H9 (cell line): Measurements from ENCODE around the gene CCNT2. TPM values are rescaled to one million over a fixed set of nuclear protein-coding genes. Genes with fewer than 3 reads are reported as not detected.

Experiments used
- DNase-seq: peaks from one replicate; pipeline ENCODE4 v3.0.0-alpha.2; 2017
- H2AFZ ChIP-seq: one replicate; pipeline ENCODE4 v1.6.1; 2013; ENCODE audit warnings: mild to moderate bottlenecking, low read length, control low read depth, moderate library complexity
- H2AK5ac ChIP-seq: 2 replicates; pipeline ENCODE4 v1.6.1; 2013; ENCODE audit warnings: low read length, control low read depth, mixed read lengths; ENCODE audit not compliant: insufficient read length
- H2BK120ac ChIP-seq: one replicate; pipeline ENCODE4 v1.6.1; 2013; ENCODE audit warnings: low read depth, mild to moderate bottlenecking, low read length, control low read depth, inconsistent platforms; ENCODE audit not compliant: poor library complexity, severe bottlenecking
- H2BK12ac ChIP-seq: 2 replicates; pipeline ENCODE4 v1.6.1; 2013; ENCODE audit warnings: low read length, control low read depth, mixed read lengths, low read depth; ENCODE audit not compliant: insufficient read length
- H2BK15ac ChIP-seq: 2 replicates; pipeline ENCODE4 v1.6.1; 2013; ENCODE audit warnings: low read depth, low read length, control low read depth
- H2BK20ac ChIP-seq: one replicate; pipeline ENCODE4 v1.6.1; 2013; ENCODE audit warnings: low read depth, mild to moderate bottlenecking, low read length, control low read depth, inconsistent platforms; ENCODE audit not compliant: poor library complexity, severe bottlenecking
- H2BK5ac ChIP-seq: 2 replicates; pipeline ENCODE4 v1.6.1; 2013; ENCODE audit warnings: low read length, control low read depth, mixed read lengths; ENCODE audit not compliant: insufficient read length
- H3K14ac ChIP-seq: 2 replicates; pipeline ENCODE4 v1.6.1; 2013; ENCODE audit warnings: low read length, control low read depth; ENCODE audit not compliant: insufficient read depth
- H3K18ac ChIP-seq: 2 replicates; pipeline ENCODE4 v1.6.1; 2013; ENCODE audit warnings: low read depth, mild to moderate bottlenecking, mixed read lengths, low read length, control low read depth; ENCODE audit not compliant: insufficient read length
- H3K23ac ChIP-seq: 2 replicates; pipeline ENCODE4 v1.6.1; 2013; ENCODE audit warnings: low read length, control low read depth, mixed read lengths, low read depth; ENCODE audit not compliant: insufficient read length
- H3K23me2 ChIP-seq: 2 replicates; pipeline ENCODE4 v1.6.1; 2013; ENCODE audit warnings: low read depth, mild to moderate bottlenecking, mixed read lengths, low read length, control low read depth; ENCODE audit not compliant: insufficient read length, poor library complexity, severe bottlenecking
- H3K27ac ChIP-seq: 2 replicates; pipeline ENCODE4 v1.5.1; 2013; ENCODE audit warnings: low read length, control low read depth, mixed read lengths, low read depth; ENCODE audit not compliant: insufficient read length
- H3K27me3 ChIP-seq: 2 replicates; pipeline ENCODE4 v1.6.1; 2013; ENCODE audit warnings: low read length, control low read depth, inconsistent platforms; ENCODE audit not compliant: insufficient read depth
- H3K4ac ChIP-seq: 2 replicates; pipeline ENCODE4 v1.6.1; 2013; ENCODE audit warnings: low read depth, mild to moderate bottlenecking, control low read depth, inconsistent platforms, low read length, moderate library complexity
- H3K4me1 ChIP-seq: 2 replicates; pipeline ENCODE4 v1.6.1; 2013; ENCODE audit warnings: low read length, control low read depth, inconsistent platforms; ENCODE audit not compliant: insufficient read depth
- H3K4me2 ChIP-seq: 2 replicates; pipeline ENCODE4 v1.6.1; 2013; ENCODE audit warnings: low read length, control low read depth, mixed read lengths; ENCODE audit not compliant: insufficient read length, insufficient read depth
- H3K56ac ChIP-seq: 2 replicates; pipeline ENCODE4 v1.6.1; 2013; ENCODE audit warnings: low read depth, mild to moderate bottlenecking, mixed read lengths, low read length, control low read depth; ENCODE audit not compliant: insufficient read length
- H3K79me1 ChIP-seq: 2 replicates; pipeline ENCODE4 v1.6.1; 2013; ENCODE audit warnings: low read depth, mild to moderate bottlenecking, moderate library complexity, low read length, control low read depth, inconsistent platforms; ENCODE audit not compliant: insufficient read depth, poor library complexity, severe bottlenecking
- H3K79me2 ChIP-seq: 2 replicates; pipeline ENCODE4 v1.6.1; 2013; ENCODE audit warnings: low read length, control low read depth, inconsistent platforms; ENCODE audit not compliant: insufficient read depth
- H3K9ac ChIP-seq: 2 replicates; pipeline ENCODE4 v1.6.1; 2013; ENCODE audit warnings: low read length, control low read depth, mixed read lengths; ENCODE audit not compliant: insufficient read length; ENCODE audit errors: extremely low read depth
- H3K9me3 ChIP-seq: one replicate; pipeline ENCODE4 v1.6.1; 2013; ENCODE audit warnings: low read depth, low read length, inconsistent platforms; ENCODE audit not compliant: control insufficient read depth
- H3T11ph ChIP-seq: one replicate; pipeline ENCODE4 v1.6.1; 2013; ENCODE audit warnings: mild to moderate bottlenecking, low read length, control low read depth, inconsistent platforms
- H4K20me1 ChIP-seq: one replicate; pipeline ENCODE4 v1.6.1; 2013; ENCODE audit not compliant: control insufficient read depth, insufficient read length, insufficient read depth
- H4K5ac ChIP-seq: 2 replicates; pipeline ENCODE4 v1.6.1; 2013; ENCODE audit warnings: low read depth, mild to moderate bottlenecking, mixed read lengths, low read length, control low read depth; ENCODE audit not compliant: insufficient read length
- H4K8ac ChIP-seq: replicated peaks from 2 replicates; pipeline ENCODE4 v1.6.1; 2013; ENCODE audit warnings: low read length, control low read depth, mixed read lengths, low read depth; ENCODE audit not compliant: insufficient read length
- H4K91ac ChIP-seq: 2 replicates; pipeline ENCODE4 v1.6.1; 2013; ENCODE audit warnings: low read depth, mild to moderate bottlenecking, moderate library complexity, mixed read lengths, low read length, control low read depth; ENCODE audit not compliant: insufficient read length
- H3K27ac Mint-ChIP-seq, 3 experiments: 2 replicates in 2 of 3; 3 replicates in 1 of 3; pipeline ENCODE4 v1.8.0; 2020 to 2021; ENCODE audit warnings: mixed read lengths in 3 of 3, mild to moderate bottlenecking in 1 of 3, moderate library complexity in 1 of 3
- H3K27me3 Mint-ChIP-seq: 2 replicates; pipeline ENCODE4 v1.8.0; 2021; ENCODE audit warnings: low read depth, mild to moderate bottlenecking, moderate library complexity, mixed read lengths
- H3K36me3 Mint-ChIP-seq, 3 experiments: 2 replicates in 2 of 3; 3 replicates in 1 of 3; pipeline ENCODE4 v1.8.0; 2020 to 2021; ENCODE audit warnings: low read depth in 3 of 3, mixed read lengths in 3 of 3; ENCODE audit not compliant: insufficient read depth in 1 of 3
- H3K4me1 Mint-ChIP-seq, 2 experiments: 2 replicates each; pipeline ENCODE4 v1.8.0; 2020; ENCODE audit warnings: mixed read lengths in 2 of 2
- H3K4me3 Mint-ChIP-seq, 2 experiments: 2 replicates in 1 of 2; 3 replicates in 1 of 2; pipeline ENCODE4 v1.8.0; 2020 to 2021; ENCODE audit warnings: mild to moderate bottlenecking in 2 of 2, mixed read lengths in 2 of 2, moderate library complexity in 1 of 2
- H3K9me3 Mint-ChIP-seq, 2 experiments: 2 replicates in 1 of 2; 3 replicates in 1 of 2; pipeline ENCODE4 v1.8.0; 2020; ENCODE audit warnings: mild to moderate bottlenecking in 2 of 2, mixed read lengths in 2 of 2, moderate library complexity in 1 of 2
- CTCF ChIP-seq: fragments of 200-600 bp; sonication (generic); conservative IDR thresholded peaks from 3 replicates; pipeline ENCODE4 v1.8.0; 2021; ENCODE audit warnings: antibody characterized with exemption, mild to moderate bottlenecking
- WGBS: extraction: QIAGEN DNeasy Blood & Tissue Kit; methylation state at CpG from one replicate; pipeline ENCODE4 v1.1.7; 2013; ENCODE audit warnings: missing lambda C conversion rate, low lambda C conversion rate, mixed read lengths; ENCODE audit not compliant: insufficient read length; ENCODE audit errors: extremely low coverage; 5-methylcytosine and 5-hydroxymethylcytosine counted together
- total RNA-seq: library from RNA; stranded (reverse); gene quantifications from 2 replicates; pipeline ENCODE4 v1.2.1, GENCODE V29; 2021

CCNT2 gene
- total RNA-seq, 1 experiment from 2014 or later, result 42.0 TPM

- Histone ChIP-seq H3K56ac (no peak overlapping the region), H4K91ac (no peak overlapping the region), H3K4ac (no peak overlapping the region), H3T11ph (no peak overlapping the region), H3K27ac (no peak overlapping the region), H4K5ac (no peak overlapping the region), H2AFZ (no peak overlapping the region), H3K79me1 (no peaks in the 10 kb centered on the region), H3K23ac (no peak overlapping the region), H2BK5ac (no peak overlapping the region), H2BK15ac (no peak overlapping the region), H2AK5ac (no peak overlapping the region), H2BK12ac (no peak overlapping the region), H3K4me2 (no peak overlapping the region), H4K8ac (no peak overlapping the region), H3K23me2 (no peaks in the 10 kb centered on the region), H3K18ac (no peak overlapping the region), H3K9me3 (no peaks in the 10 kb centered on the region), H3K27me3 (no peaks in the 10 kb centered on the region), H3K14ac (no peak overlapping the region), H2BK120ac (no peak overlapping the region), H3K79me2 (no peaks in the 10 kb centered on the region), H3K4me1 (no peaks in the 10 kb centered on the region), H3K9ac (no peak overlapping the region), H4K20me1 (no peaks in the 10 kb centered on the region), H2BK20ac (no peak overlapping the region)
- TF ChIP-seq CTCF, result no peak
- H3K4me3 Mint-ChIP-seq, result no peak overlapping the region
- no peak overlapping the region for H3K27ac Mint-ChIP-seq
- H3K9me3 Mint-ChIP-seq, result peaks cover 37 to 48% of the 10 kb centered on the region in 2 experiments
- DNase-seq, result no peak
- H3K4me1 Mint-ChIP-seq, result no peaks in the 10 kb centered on the region
- no CpG with 5 or more reads among the region's 2 CpGs for WGBS
- peaks cover 1% of the 10 kb centered on the region; the same call in 1 of the 2 replicates for H3K27me3 Mint-ChIP-seq
- H3K36me3 Mint-ChIP-seq, result peaks cover 13 to 17% (median 15%) of the 10 kb centered on the region in 3 experiments
Measured at GRCh38 chr2:134973241-134974138, 54.9 kb downstream of the CCNT2 start.
